ENCODE data around the gene NELL1.

Gene NELL1

DNA sequence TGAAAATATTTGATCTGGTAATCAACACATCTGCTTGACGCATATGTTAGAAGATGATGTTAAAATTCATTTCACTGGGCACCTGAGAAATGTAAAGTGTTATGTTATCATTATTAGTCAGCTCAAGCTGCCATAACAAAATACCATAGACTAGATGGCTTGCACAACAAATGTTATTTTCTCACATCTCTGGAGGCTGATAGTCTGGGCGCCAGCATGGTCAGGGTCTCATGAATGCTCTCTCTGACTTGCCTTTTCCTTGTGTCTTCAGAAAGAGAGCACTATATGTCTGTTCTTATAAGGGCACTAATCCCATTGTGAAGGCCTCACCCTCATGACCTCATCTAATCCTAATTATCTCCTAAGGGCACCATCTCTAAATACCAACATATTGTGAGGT lies 435.3 kb downstream of the NELL1 start:
- H3K4me2 ChIP-seq (ENCODE audit: insufficient read depth, low read length): no peak overlapping the region
- H3K9ac ChIP-seq (ENCODE audit: low read depth, low read length): no peak overlapping the region
- no peaks in the 10 kb centered on the region for H3K9me3 ChIP-seq (ENCODE audit: insufficient read depth, low read length, severe bottlenecking)
- no peak overlapping the region for H2AFZ ChIP-seq (ENCODE audit: low read depth, low read length)
- no peak for TF ChIP-seq EZH2 (IDR thresholded peaks at IDR 0.05; ENCODE audit: borderline replicate concordance, low read depth, low read length, severe bottlenecking)
- TF ChIP-seq, protein P1, sequence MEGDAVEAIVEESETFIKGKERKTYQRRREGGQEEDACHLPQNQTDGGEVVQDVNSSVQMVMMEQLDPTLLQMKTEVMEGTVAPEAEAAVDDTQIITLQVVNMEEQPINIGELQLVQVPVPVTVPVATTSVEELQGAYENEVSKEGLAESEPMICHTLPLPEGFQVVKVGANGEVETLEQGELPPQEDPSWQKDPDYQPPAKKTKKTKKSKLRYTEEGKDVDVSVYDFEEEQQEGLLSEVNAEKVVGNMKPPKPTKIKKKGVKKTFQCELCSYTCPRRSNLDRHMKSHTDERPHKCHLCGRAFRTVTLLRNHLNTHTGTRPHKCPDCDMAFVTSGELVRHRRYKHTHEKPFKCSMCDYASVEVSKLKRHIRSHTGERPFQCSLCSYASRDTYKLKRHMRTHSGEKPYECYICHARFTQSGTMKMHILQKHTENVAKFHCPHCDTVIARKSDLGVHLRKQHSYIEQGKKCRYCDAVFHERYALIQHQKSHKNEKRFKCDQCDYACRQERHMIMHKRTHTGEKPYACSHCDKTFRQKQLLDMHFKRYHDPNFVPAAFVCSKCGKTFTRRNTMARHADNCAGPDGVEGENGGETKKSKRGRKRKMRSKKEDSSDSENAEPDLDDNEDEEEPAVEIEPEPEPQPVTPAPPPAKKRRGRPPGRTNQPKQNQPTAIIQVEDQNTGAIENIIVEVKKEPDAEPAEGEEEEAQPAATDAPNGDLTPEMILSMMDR (IDR thresholded peaks at IDR 0.05; ENCODE audit: borderline replicate concordance, extremely low read depth, low read length, poor library complexity, severe bottlenecking): no peak
- no peak overlapping the region for H3K4me3 ChIP-seq (ENCODE audit: low read depth in 1 of 2, low read length in 2 of 2)
- ATAC-seq (ENCODE audit: insufficient read depth, low read depth): no peak
- no peak for DNase-seq
- H3K4me1 ChIP-seq (ENCODE audit: insufficient read depth, low read length): no peaks in the 10 kb centered on the region
- H3K27ac ChIP-seq (ENCODE audit: low read length): no peak overlapping the region
- no peaks in the 10 kb centered on the region for H3K27me3 ChIP-seq (ENCODE audit: insufficient read depth, low read length, poor library complexity)
- no peaks in the 10 kb centered on the region for H3K79me2 ChIP-seq (ENCODE audit: insufficient read depth, low read length)
- H4K20me1 ChIP-seq (ENCODE audit: insufficient read depth, low read length): no peaks in the 10 kb centered on the region
- H3K36me3 ChIP-seq (ENCODE audit: insufficient read depth, low read length): no peaks in the 10 kb centered on the region

GRCh38 chr11:21105196-21105917 lies 436.0 kb downstream of the NELL1 start:
- Histone ChIP-seq H3K4me3 (ENCODE audit: low read depth in 1 of 2, low read length in 2 of 2) (no peak overlapping the region), H3K4me2 (ENCODE audit: insufficient read depth, low read length) (no peak overlapping the region), H3K36me3 (ENCODE audit: insufficient read depth, low read length) (no peaks in the 10 kb centered on the region), H3K27me3 (ENCODE audit: insufficient read depth, low read length, poor library complexity) (no peaks in the 10 kb centered on the region), H3K9ac (ENCODE audit: low read depth, low read length) (no peak overlapping the region), H3K27ac (ENCODE audit: low read length) (no peak overlapping the region), H2AFZ (ENCODE audit: low read depth, low read length) (no peak overlapping the region), H3K9me3 (ENCODE audit: insufficient read depth, low read length, severe bottlenecking) (no peaks in the 10 kb centered on the region), H3K4me1 (ENCODE audit: insufficient read depth, low read length) (no peaks in the 10 kb centered on the region), H4K20me1 (ENCODE audit: insufficient read depth, low read length) (no peaks in the 10 kb centered on the region), H3K79me2 (ENCODE audit: insufficient read depth, low read length) (no peaks in the 10 kb centered on the region)
- TF ChIP-seq, protein P1 (IDR thresholded peaks at IDR 0.05; ENCODE audit: borderline replicate concordance, extremely low read depth, low read length, poor library complexity, severe bottlenecking): no peak
- TF ChIP-seq EZH2 (IDR thresholded peaks at IDR 0.05; ENCODE audit: borderline replicate concordance, low read depth, low read length, severe bottlenecking): no peak
- DNase-seq: no peak
- ATAC-seq (ENCODE audit: insufficient read depth, low read depth): no peak

- Histone ChIP-seq H3K79me2 (ENCODE audit: insufficient read depth, low read length) (no peaks in the 10 kb centered on the region), H3K9ac (ENCODE audit: low read depth, low read length) (no peak overlapping the region), H3K27me3 (ENCODE audit: insufficient read depth, low read length, poor library complexity) (no peaks in the 10 kb centered on the region), H3K36me3 (ENCODE audit: insufficient read depth, low read length) (no peaks in the 10 kb centered on the region), H3K4me2 (ENCODE audit: insufficient read depth, low read length) (no peak overlapping the region), H3K9me3 (ENCODE audit: insufficient read depth, low read length, severe bottlenecking) (no peaks in the 10 kb centered on the region), H3K27ac (ENCODE audit: low read length) (no peak overlapping the region), H2AFZ (ENCODE audit: low read depth, low read length) (no peak overlapping the region), H4K20me1 (ENCODE audit: insufficient read depth, low read length) (no peaks in the 10 kb centered on the region), H3K4me3 (ENCODE audit: low read depth in 1 of 2, low read length in 2 of 2) (no peak overlapping the region), H3K4me1 (ENCODE audit: insufficient read depth, low read length) (no peaks in the 10 kb centered on the region)
- DNase-seq: no peak
- TF ChIP-seq, protein P1 (IDR thresholded peaks at IDR 0.05; ENCODE audit: borderline replicate concordance, extremely low read depth, low read length, poor library complexity, severe bottlenecking): no peak
- no peak for TF ChIP-seq EZH2 (IDR thresholded peaks at IDR 0.05; ENCODE audit: borderline replicate concordance, low read depth, low read length, severe bottlenecking)
- no peak for ATAC-seq (ENCODE audit: insufficient read depth, low read depth)
Observed at GRCh38 chr11:21109341-21109740, 440.0 kb downstream of the NELL1 start.
